Eye (tissue), 1 donor: ENCODE results near the gene ACOT9.

Experiments
- DNase-seq: peaks from one replicate; pipeline ENCODE4 v3.0.0-alpha.2; 2015

ACOT9 gene

DNA sequence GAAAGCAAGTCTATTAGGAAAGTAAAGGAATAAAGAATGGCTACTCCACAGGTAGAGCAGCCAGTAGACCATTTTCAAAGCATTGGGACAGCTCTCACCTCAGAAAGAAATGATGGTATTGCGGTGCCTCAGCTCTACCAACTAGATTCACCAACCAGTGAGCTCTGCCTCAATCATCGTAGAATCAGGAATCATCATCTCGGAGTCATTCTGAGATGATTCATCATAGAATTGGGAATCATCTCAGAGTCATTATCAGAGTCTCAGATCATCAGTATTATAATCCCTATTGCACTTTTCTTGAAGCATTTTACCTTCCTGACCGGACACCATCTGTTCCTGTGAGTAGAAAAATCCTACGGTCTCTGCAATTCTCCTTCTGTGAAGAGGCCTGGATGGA, 22.4 kb upstream of the ACOT9 start:
- no peak for DNase-seq

DNA sequence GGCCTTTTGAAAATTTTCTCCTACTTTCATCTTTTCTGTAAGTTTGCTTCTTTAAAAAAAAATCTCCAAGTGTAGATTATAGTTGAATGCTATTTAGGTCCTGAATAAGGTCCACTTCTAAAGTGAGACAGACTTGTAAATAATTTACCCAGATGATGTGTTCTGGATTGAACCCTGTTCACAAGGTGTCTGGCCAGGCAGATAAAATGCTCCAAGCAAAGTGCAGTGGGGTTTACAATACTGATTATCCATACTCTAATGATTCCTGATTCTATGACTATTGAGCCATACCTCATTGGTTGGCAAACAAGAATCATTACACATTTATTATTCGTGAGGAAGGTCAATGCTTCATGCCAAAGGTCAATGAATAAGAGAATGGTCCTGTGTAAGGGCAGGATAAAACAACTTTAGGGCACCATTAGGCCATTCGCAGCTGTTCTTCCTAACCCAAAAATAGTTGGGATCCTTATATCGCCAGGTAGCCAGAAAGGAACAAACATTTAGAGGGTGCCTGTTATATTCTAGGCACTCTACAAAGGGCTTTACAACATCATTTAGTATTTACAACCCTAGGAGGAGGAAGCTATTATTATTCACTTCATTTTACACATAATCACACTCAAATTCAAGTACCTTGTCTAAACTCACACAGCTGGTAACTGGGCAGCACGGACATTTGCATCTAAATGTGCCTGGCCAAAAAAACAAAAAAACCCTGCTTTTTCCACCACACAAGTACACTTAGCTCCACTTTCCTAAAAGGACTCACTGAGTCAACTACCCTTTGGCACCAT, 21.3 kb upstream of the ACOT9 start:
- no peak for DNase-seq

DNA sequence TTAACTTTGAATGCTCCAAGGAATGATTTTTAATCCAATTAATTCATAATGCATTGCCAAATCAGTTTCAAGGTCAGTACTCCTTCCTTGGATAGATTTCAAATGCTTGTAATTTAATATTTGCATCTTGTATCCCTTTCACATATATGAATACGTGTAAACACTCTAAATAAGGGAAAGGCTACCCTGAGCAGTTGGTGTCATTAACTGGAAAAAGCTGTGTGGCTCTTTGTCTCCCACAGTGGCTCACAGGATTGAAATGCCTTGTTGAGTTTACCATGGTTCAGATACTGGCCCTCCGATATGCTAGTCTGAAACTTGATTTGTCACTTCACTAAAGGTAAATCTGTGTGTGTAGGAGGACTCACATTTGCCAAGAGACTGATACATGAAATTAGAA, 16.7 kb upstream of the ACOT9 start:
- no peak for DNase-seq

DNA sequence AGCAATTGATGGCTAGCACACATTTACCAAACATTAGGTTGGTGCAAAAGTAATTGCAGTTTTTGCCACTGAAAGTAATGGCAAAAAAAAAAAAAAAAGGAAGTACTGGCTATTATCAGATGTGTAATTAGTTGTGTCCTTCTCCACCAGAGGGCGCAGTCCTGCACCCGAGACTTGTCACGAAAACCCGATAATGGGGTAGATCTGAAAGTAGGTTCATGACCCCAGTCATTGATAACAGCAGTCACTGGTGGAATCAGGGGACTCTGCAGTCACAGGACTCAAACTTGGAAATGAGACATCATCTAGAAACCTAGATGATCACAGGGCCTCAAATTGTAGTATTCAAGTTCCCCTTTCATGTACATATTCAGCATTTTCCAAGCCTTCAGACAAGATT, 13.1 kb upstream of the ACOT9 start:
- peak; percentile 48 for DNase-seq

DNA sequence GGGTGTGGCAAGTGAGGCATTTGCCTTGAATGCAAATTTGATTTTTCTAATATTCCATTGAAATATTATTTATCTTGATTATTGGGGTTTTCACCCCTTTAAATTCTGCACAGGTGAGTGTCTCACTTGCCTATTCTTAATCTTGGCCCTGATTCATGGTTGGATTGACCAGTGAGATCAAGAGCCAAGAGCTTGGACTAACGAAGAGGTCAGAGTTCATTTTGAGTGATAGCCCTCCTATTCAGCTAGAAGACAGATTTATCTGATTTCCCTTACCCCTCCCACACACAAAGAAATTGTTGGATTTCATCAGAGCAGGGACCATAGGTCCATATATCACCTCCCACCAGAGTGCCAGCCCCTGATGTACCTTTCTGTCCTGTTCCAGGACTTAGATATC, 11.6 kb upstream of the ACOT9 start:
- DNase-seq: no peak

DNA sequence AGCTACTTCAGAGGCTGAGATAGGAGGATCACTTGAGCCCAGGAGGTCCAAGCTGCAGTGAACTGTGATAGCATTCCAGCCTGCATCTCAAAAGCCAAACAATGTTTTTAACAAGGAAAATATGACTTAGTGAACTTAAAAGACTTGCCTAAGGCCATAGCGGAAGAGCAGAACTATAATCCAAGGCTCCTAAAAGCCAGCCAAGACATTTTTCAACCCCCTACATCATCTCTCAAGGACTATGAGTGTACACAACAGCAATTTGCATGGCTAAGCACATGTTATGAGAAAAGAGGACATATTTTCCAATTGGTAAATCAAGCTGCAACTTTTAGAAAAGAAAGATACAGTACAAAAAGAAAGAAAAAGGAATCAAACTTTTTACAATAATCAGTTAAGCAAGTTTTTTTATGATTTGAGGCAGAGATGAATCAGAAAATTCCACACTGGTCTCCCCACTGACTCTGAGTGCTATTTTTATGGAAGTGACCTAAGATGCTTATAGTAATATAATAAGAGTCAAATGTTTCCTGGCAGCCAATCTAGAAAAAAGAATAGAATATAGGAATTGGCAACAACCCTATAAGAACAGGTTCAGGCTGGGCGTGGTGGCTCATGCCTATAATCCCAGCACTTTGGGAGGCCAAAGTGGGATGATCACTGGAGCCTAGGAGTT, 9.8 kb upstream of the ACOT9 start:
- DNase-seq: peak; percentile 14

DNA sequence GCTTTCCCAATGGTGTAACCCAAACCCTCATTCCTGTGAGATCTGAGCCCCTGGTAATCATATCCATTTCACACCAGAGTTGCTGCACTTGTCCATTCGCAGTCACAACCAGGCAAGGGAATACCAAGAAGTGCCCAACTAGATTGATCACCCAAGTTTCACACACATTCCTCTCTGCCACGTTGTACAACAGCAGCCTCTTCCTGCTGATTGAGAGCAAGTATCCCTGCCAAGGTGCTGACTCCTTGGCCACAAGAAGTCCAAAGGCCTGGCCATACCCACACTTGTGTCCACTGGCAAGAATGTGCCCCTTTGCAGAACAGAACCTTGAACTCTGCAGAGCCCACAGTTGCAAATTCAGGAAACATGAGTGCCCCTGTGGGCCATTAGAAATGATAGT, 6.5 kb upstream of the ACOT9 start:
- no peak for DNase-seq

DNA sequence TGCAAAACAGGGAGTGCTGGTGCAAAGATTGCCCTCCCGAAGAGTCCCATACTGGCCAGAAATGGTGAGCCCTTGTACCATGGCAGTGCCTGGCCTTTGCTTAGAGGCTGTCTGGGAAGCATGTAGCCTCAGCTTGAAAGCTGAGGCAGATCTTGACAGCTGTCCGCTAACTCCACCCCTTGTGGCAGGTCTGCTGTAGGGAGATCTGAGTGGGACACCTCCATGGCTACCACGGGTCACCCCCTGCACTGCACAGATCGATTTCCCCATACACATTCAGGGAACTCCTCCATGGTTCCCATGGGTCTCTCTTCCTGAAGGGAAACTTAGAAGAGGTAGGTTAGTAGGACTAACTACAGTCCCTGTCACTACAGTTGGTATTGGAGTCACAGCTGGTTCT, 6.1 kb upstream of the ACOT9 start:
- no peak for DNase-seq

DNA sequence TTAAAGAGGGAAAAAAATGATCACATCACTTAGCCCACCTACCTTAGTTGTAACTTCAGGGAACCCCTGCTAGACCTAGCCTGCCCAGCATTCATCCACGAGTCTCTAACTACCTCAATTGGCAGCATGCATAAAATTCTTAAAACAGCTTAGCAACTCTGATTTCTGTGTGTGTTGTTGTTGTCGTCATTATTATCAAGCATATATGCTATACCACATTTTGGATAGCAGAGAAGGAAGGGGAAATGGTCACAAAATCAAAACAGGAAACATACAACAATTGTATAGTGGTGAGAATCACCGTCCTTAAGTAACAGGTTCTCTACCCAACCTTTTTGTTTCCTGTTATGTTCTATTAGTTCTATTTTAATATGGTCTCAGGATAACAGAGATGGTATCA, 2.7 kb upstream of the ACOT9 start:
- DNase-seq: no peak

DNA sequence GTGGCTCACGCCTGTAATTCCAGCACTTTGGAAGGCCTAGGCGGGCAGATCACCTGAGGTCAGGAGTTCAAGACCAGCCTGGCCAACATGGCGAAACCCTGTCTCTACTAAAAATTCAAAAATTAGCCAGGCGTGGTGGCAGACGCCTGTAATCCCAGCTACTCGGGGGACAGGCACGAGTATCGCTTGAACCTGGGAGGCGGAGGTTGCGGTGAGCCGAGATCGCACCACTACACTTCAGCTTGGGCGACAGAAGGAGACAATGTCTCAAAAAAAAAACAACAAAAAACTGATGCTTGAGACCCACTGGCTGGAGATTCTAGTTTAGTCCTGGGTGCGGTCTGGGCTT, 521 bp upstream of the ACOT9 start:
- peak; percentile 1 for DNase-seq

DNA sequence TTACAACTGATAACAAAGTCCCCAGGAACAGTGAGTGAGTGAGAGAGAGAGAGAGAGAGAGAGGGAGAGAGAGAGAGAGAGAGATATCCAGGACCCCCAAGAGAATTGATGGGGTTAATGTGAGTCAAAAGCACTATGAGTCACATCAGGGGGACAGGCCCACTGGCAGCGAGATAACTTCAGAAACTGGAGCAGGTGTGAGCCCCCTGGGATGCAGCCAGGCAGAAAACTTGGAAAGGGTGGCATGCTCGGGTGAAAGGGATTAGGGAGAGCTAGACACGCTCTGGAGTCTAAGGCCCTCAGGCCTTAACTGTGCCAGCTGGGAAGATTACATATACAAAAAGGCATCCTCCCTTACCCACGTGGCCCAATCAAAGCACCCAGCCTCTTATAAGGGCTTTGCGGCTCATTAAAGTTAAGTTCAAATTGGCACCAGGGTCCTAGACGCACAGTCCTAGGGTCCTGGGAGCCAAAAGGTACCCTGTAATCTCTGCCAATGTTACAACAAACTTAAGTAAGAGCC, 841 bp downstream of the ACOT9 start:
- peak; percentile 75 for DNase-seq

DNA sequence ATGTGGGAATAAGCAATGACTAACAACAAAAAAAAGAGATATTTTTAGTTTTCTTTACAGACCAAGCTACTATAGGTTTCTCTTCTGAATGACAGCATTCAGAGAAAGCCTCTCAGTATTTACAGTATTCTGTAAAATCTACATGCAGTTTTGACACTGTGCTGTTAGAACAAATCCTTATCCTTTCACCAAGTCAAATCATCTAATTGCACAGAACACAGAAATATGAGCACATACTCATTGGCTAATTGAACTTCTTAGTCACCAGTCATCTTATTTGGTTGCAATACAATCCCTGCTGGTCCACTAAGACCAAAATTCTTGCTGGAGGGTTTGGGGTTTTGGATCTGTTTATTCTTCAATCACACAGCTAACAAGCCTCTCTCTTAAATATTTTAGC, 5.7 kb downstream of the ACOT9 start:
- DNase-seq: no peak

DNA sequence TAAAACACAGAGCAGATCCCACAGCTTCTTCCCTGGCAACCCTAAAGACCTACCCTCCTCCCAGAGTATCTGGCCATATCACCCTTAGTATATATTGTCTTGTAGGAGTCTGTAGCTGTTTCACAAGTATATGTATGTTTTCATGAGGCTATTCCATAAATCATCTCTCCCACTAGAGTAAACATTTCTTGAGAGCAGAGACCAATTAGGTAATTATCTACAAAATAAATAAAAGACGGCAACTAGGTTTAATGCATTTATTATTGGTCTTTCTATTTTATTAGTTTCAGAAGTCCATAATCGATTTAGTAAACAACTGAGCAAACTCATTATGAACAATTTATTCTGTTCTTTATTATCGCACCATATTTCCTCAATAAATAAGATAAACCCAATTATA, 7.0 kb downstream of the ACOT9 start:
- DNase-seq: no peak

DNA sequence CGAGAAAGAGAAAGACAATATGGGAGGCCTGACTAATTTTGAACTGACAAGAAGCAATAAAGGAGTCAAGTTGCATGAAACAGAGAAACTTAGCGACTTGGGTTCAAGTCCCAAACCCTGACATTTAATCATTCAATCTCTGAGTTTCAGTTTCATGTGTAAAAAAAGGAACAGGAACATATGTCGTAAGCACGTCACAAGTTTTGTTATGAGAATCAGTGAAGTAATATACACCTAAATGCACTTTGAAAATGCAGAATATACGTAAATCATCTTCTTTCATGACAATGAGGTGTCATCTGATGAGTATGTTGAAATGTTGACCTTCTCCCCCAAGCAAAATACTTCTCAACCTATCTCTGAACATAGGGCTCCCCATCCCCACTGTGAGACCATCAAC, 10.4 kb downstream of the ACOT9 start:
- no peak for DNase-seq

DNA sequence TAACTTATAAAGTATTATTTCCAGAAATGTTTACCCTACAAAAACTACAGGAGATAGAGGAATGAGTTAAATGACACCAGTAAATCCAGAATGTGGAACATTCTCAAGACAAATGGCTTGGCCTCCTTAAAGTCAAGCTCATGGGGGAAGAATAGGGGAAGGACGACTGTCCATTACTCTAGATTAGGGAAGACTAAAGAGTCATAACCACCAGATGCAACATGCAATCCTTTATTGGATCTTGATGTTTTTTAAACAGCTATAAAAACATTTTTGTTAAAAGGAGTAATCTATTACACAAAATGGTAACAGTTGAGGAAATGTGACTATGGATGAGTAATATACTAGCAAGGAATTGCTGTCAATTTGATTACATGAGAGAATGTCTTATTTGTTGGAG, 11.1 kb downstream of the ACOT9 start:
- DNase-seq: no peak

DNA sequence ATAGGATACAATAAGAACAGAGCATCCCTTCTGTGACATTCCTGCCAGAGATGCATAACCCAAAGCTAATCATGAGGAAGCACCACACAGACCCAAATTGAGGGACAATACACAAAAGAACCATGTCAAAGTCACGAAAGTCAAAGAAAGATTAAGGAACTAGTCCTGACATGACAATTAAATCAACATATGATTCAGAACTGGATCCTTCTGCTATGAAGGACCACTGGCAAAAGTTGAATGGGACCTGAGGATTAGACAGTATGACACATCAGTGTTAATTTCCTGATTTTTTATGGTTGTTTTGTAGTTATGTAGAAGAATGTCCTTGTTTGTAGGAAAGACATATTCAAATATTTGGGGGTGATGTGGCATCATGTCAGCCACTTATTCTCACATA, 13.9 kb downstream of the ACOT9 start:
- no peak for DNase-seq

DNA sequence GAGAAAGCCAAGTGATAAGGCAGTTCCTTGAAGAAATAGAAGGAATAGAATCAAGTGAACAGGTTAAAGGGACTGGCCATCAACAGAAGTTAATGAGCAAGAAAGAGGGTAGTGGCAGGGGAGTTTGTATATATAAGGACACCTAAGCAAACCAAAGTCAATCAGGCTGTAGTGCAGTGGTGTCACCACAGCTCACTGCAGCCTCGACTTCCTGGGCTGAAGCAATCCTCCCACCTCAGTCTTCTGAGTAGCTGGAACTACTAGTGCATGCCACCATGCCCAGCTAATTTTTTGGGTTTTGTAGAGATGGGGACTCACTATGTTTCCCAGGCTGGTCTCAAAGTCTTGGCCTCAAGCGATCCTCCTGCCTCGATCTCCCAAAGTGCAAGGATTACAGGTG, 15.9 kb downstream of the ACOT9 start:
- DNase-seq: no peak

DNA sequence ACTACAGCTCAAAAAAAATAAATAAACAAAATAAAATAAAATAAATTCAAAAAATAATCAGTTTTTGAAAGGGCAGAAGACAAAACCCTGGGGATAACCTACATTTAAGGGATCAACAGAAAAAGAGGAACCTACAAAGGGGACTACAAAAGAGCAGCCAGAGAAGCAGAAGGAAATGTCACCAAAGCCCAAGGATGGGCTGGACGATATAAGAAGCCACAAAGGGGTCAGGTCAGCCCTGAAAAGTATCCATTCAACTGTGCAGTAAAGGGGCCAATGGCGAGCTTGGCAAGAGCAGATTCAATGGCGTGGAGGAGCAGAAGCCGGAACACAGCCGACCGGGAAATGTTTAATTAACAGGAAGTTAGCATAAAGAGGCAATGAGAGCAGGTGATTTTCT, 16.9 kb downstream of the ACOT9 start:
- no peak for DNase-seq

DNA sequence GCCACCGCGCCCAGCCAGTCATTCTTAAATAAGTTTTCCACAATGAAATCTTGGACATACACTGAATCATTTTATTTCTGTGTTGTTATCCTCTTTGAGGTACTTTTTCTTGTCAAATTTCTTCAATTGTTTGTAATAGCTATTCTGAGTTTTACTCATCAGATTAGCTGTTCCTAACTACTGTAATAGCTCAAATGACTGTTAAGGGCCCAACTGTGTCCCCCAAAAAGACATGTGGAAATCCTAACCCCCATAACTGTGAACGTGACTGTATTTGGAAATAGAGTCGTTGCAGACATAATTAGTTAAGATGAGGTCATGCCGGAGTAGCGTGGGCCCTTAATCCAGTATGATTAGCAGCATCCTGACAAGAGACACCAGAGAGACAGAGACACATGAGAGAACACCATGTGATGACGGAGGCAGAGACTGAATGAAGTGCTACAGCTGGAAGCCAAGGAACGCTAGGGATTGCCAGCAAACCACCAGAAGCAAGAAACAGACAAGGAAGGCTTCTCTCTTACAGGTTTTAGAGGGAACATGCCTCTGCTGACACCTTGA, 22.9 kb downstream of the ACOT9 start:
- no peak for DNase-seq

DNA sequence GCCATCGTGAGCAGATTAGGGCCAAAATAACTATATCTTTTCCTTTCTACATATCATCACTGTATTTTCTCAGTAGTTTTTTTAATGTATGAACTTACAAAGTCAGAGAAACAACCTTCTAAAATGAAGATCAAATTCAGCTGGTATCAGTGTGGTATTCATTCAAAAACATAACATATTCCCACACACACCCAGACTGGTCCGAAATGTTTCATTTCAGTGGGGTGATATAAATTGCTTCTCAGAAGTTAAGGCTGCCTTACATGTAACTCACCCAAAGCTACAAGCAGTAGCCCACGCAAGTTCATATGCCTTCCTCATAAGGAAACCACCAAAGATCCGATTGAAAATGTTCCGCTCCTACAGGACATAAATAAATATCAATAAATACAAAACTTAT, 37.8 kb downstream of the ACOT9 start:
- DNase-seq: no peak

DNA sequence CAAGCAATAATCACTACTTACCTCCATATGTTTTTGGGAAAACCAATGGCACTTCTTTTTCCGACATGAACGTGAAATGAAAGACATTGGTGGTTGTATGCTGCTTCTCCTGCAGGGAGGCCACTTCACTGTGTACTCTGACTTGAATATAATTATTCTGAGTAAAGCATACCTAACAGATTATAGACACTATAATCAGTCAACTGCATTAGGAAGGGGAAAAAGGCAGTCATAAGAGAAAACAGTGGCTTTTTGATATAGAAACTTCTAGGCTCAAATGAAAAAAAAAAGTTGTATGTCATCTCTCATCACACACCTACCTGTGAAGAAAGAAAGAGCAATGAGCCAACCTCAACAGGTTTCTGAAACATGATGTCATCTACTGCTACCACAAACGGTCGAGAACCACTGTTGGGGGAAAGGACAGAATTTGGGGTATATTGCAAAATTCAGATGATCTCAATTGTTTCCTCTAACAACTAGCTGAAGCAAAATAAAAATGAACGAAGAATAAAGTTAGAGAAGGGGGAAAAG, 38.3 kb downstream of the ACOT9 start:
- DNase-seq: no peak

DNA sequence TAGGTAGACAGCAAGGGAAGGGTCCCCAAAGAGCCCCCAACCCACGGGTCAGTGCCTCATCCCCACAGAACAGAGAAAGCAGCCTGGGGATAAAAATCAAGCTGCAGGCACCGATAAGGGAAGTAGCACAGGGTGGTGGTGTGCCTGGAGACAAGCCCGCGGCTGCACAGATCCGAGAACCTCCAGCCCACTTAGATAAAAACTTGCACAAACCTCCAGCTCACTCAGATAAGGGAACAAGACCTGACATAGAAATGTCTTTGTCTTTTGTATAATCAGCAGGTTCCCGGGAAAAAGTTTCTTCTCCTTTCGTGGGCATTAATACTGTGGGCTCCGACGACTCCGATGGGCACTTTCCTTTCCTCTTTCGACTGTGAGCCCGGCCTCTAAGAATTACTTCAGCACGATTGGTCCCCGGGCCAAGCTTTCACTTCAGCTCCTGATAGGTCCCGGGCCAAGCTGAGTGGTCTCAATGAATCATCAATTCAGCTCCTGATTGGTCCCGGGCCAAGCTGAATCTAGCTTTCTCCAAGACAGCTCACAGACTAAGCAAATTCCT, 43.4 kb downstream of the ACOT9 start:
- no peak for DNase-seq

DNA sequence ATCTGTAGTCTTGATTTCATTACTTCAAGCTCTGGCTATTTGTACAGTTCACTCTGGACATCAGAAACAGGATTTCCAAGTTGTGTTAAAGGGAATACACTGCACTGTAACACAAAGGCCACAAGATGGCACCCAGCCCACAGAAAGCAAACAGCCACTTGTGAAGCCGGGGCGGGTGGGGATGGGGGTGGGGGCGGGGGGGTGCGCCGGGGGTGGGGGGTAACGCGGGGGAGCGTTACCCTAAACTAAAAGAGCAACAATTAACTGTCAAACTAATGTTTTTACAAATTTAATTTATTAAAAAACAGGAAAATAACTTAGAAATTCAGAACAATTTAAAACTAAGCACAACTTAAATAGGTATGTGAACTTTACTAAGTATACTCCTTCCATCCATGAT, 48.5 kb downstream of the ACOT9 start:
- DNase-seq: peak; percentile 65

DNA sequence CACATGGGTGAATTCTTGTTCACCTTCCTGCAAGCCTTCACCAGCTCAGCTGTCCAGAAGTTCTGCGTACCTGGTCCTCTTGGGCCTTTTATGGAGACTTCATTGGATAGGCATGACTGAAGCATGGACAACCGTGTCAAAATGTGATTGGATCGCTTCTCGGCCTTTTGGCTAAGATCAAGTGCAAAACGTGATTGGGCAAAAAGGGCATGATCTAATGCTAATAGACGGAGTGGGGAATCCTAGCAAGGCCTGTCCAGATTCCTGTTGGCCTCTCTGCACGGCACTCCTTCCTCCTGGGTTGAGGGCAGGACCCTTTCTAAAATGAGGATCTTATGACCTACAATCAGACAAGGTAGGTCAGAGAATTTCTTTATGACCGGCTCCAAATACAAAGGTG, 50.9 kb downstream of the ACOT9 start:
- DNase-seq: no peak
